Tibial nerve (tissue), 4 donors: ENCODE results near the gene PAQR4. TPM values are rescaled to one million over a fixed set of nuclear protein-coding genes. Genes with fewer than 3 reads are reported as not detected.

ENCODE experiments used
- DNase-seq, 2 donors: peaks; one replicate each; pipeline ENCODE4 v3.0.0-alpha.2; 2019; ENCODE audit warnings: low spot score in 2 of 2
- H3K27ac ChIP-seq, 4 donors: fragments of 200-600 bp; sonication (generic) in 3 of 4; one replicate each; pipeline ENCODE4 v1.5.1; 2017 to 2019; ENCODE audit warnings: mild to moderate bottlenecking in 1 of 4
- H3K27me3 ChIP-seq, 2 donors: fragments of 200-600 bp; sonication (generic) in 1 of 2; one replicate each; pipeline versions ENCODE4 v1.5.1 to v1.6.0; 2017 to 2019
- H3K36me3 ChIP-seq, 3 donors: fragments of 200-600 bp; sonication (generic); one replicate each; pipeline ENCODE4 v1.5.1; 2018 to 2019
- H3K4me1 ChIP-seq, 4 donors: fragments of 200-600 bp; sonication (generic) in 3 of 4; one replicate each; pipeline ENCODE4 v1.5.1; 2017 to 2019
- H3K4me3 ChIP-seq, 4 donors: fragments of 200-600 bp; sonication (generic) in 3 of 4; one replicate each; pipeline ENCODE4 v1.5.1; 2017 to 2019; ENCODE audit warnings: mild to moderate bottlenecking in 1 of 4, moderate library complexity in 1 of 4
- H3K9me3 ChIP-seq, 4 donors: fragments of 200-600 bp; sonication (generic) in 3 of 4; one replicate each; pipeline ENCODE4 v1.5.1; 2017 to 2019
- CTCF ChIP-seq, 5 experiments: fragments of 200-600 bp in 3 of 5; fragments of 450-650 bp in 2 of 5; sonication (generic) in 3 of 5; IDR thresholded peaks; one replicate each; pipeline ENCODE4 v1.5.1; 2016 to 2019; ENCODE audit warnings: antibody characterized with exemption in 5 of 5, mild to moderate bottlenecking in 3 of 5, moderate library complexity in 2 of 5
- EP300 ChIP-seq, 2 donors: sonication (generic); formaldehyde crosslinking; IDR thresholded peaks; one replicate each; pipeline ENCODE4 v1.6.1; 2017; ENCODE audit warnings: antibody characterized with exemption in 2 of 2, mild to moderate bottlenecking in 1 of 2
- POLR2A ChIP-seq, 2 donors: fragments of 450-650 bp; IDR thresholded peaks; one replicate each; pipeline ENCODE4 v1.6.1; 2017; ENCODE audit warnings: antibody characterized with exemption in 2 of 2, mild to moderate bottlenecking in 2 of 2, moderate library complexity in 2 of 2
- WGBS, 2 donors: methylation state at CpG; one replicate each; pipeline ENCODE4 v1.1.5; 2018; 5-methylcytosine and 5-hydroxymethylcytosine counted together
- total RNA-seq, 4 donors: library from RNA; depleted of rRNA; stranded (reverse); fragments of >200 nt; gene quantifications; one replicate each; pipeline ENCODE4 v1.1.0, GENCODE V29; 2016

The PAQR4 gene
- total RNA-seq, 4 donors from 2014 or later = 5.1 to 15.0 (median 7.9) TPM

GRCh38 chr16:2980227-2981176 is 11.4 kb downstream of the PAQR4 start, which contains the start of gene PKMYT1:
Gene PKMYT1, minus strand, starts transcription at chr16:2980446. Its CDS starts 789 bp downstream, at chr16:2979657.
- 13 to 22% methylated on average over 25 to 41 of the region's 91 CpGs for WGBS, 2 donors
- H3K4me1 ChIP-seq = peaks cover 0 to 43% (median 19%) of the 10 kb centered on the region in 4 donors
- H3K27ac ChIP-seq = peak within 1 kb of the TSS; percentile 63 to 93 (median 91)
- no peaks in the 10 kb centered on the region for H3K9me3 ChIP-seq
- peak; percentile 76 to 78 for DNase-seq
- H3K36me3 ChIP-seq = no peaks in the 10 kb centered on the region
- TF ChIP-seq CTCF (IDR thresholded peaks at IDR 0.05) (peak in 2 of 5 experiments; percentile 9 to 20), POLR2A (IDR thresholded peaks at IDR 0.05) (peak; percentile 83 to 92), EP300 (IDR thresholded peaks at IDR 0.05) (peak; percentile 7 to 88)
- H3K4me3 ChIP-seq = peak within 1 kb of the TSS; percentile 61 to 93 (median 88)
- H3K27me3 ChIP-seq = peaks cover 0 to 25% of the 10 kb centered on the region in 2 donors

- Histone ChIP-seq H3K4me3 (peak overlapping the region in 3 of 4 donors; percentile 86 to 93 (median 90)), H3K36me3 (no peaks in the 10 kb centered on the region), H3K27me3 (peaks cover 0 to 25% of the 10 kb centered on the region in 2 donors), H3K9me3 (no peaks in the 10 kb centered on the region), H3K4me1 (peaks cover 0 to 51% (median 19%) of the 10 kb centered on the region in 4 donors), H3K27ac (peak overlapping the region in 2 of 4 donors; percentile 90 to 92)
- 49 to 52% methylated on average over 33 of the region's 33 CpGs for WGBS, 2 donors
- no peak for TF ChIP-seq POLR2A (IDR thresholded peaks at IDR 0.05)
- TF ChIP-seq CTCF (IDR thresholded peaks at IDR 0.05) = no peak
- TF ChIP-seq EP300 (IDR thresholded peaks at IDR 0.05) = no peak
- no peak for DNase-seq
Observed at GRCh38 chr16:2981177-2981898, 12.2 kb downstream of the PAQR4 start.

- H3K36me3 ChIP-seq = no peaks in the 10 kb centered on the region
- peaks cover 0 to 53% (median 19%) of the 10 kb centered on the region in 4 donors for H3K4me1 ChIP-seq
- no peak overlapping the region for H3K4me3 ChIP-seq
- 67 to 69% methylated on average over 4 of the region's 4 CpGs for WGBS, 2 donors
- H3K27ac ChIP-seq = no peak overlapping the region
- peaks cover 0 to 25% of the 10 kb centered on the region in 2 donors for H3K27me3 ChIP-seq
- no peak for DNase-seq
- no peaks in the 10 kb centered on the region for H3K9me3 ChIP-seq
- TF ChIP-seq EP300 (IDR thresholded peaks at IDR 0.05) (no peak), POLR2A (IDR thresholded peaks at IDR 0.05) (no peak), CTCF (IDR thresholded peaks at IDR 0.05) (no peak)
Observed at GRCh38 chr16:2981899-2982250, 12.7 kb downstream of the PAQR4 start.

GRCh38 chr16:2982402-2982801 is 13.3 kb downstream of the PAQR4 start:
- DNase-seq = no peak
- H3K4me3 ChIP-seq = no peak overlapping the region

More at GRCh38 chr16:2982402-2982801, 13.3 kb downstream of the PAQR4 start:
- Histone ChIP-seq H3K36me3 (no peaks in the 10 kb centered on the region), H3K9me3 (no peaks in the 10 kb centered on the region), H3K4me1 (peaks cover 0 to 53% (median 19%) of the 10 kb centered on the region in 4 donors), H3K27me3 (peaks cover 0 to 21% of the 10 kb centered on the region in 2 donors), H3K27ac (no peak overlapping the region)
- TF ChIP-seq EP300 (IDR thresholded peaks at IDR 0.05) (no peak), CTCF (IDR thresholded peaks at IDR 0.05) (no peak)
- 87 to 88% methylated on average over 5 of the region's 5 CpGs for WGBS, 2 donors
